HG02884 (cell line): ENCODE measurements around the gene RAB3IP.
"Not testable (repeated sequence)": the region's sequence is repeated elsewhere in the genome, so short reads cannot be mapped to it uniquely, and the experiment has no call there.

Source experiments
- ATAC-seq: cut with Tn5 transposase; IDR thresholded peaks from one replicate; pipeline ENCODE4 v1.9.1; 2021; ENCODE audit warnings: mild to moderate bottlenecking, moderate library complexity; ENCODE audit not compliant: unreplicated experiment

The RAB3IP gene

DNA sequence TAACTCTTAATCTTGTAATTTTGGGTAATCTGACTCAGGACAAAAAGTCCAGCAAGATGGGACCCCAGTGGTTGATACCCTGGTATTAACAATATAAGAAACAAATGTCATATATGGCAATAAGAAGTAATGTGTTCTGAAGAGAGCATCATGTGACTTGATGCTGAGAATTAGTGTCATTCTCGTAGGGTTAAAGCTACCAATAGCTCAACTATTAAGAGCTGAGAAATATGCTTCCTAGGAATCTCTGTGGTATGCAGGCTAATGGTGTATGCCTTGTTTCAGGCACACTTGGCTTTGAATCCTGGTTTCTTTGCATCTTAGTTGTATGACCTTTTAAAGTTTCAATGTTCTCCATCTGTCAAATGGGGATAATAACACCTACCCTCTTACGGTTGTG lies 95.5 kb downstream of the RAB3IP start:
- no peak for ATAC-seq

DNA sequence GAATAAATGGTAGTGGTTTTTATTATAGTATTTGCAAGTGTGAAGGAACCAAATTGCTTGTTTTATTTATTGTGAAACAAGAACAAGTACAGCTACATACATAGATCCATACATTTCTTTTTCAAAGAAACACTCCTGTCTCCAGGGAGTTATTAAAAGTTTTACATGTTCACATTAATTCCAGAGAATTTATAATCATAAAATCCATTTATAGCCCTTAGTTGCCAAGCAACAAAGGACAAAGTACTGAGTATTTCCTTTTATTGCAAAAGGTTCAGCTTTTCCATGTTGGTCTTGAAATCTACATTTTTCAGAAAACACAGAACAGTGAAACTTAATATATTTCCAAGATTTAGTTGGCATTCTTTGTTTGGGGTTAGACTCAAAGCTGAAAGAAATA lies 95.9 kb downstream of the RAB3IP start:
- no peak for ATAC-seq

DNA sequence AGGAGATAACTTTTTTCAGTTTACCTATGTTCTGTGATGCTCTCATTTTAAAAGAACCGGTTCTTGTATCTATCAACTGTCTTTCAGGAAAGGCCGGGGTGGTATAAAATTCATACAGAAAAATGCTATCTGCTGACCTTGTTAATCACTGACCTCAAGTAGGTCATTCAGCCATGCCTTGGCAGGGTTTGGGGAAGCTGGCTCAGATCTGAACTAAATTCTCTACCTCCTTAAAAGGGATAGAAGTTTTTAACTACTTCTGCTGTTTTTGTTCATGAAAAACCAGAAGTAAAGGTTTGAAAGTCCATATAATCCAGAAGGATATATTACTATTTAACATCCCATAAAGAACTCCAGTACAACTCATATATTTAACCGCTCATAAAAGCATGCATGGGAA lies 96.4 kb downstream of the RAB3IP start:
- no peak for ATAC-seq

DNA sequence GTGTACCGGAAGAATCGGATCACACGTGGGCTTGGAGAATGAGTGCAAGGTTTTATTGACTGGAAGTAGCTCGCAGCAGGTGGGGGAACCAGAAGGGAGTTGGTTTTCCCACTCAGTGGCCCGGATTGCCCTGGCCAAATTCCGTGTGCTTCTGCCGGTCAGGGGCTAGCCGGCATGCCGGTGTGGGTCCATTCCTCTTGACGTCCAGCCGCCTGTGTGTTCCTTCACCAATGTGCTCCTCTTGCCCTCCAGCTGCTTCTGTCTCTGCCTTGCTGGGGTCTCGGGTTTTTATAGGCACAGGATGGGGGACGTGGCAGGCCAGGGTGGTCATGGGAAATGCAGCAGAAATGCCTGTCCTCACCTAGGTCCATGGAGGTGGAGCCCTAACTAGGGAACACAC lies 97.4 kb downstream of the RAB3IP start:
- no peak for ATAC-seq

DNA sequence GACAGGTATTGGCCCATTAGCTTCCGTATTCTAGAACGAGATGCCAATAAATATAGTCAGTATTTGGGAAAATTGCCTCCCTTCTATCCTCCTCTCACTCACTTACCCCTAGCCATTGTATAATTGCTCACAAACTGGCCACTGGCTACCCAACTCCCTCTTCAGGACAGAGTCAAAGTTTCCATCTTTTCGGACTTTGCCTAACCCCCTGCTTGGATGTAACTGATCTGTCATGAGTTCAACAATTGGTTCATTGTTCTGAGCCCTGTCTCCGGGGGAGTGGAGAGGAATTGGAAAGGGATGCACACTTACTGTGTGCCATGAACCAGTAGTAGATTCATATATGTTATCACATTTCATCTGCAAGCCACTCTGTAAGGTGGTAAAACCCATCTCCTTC lies 98.5 kb downstream of the RAB3IP start:
- ATAC-seq = no peak

DNA sequence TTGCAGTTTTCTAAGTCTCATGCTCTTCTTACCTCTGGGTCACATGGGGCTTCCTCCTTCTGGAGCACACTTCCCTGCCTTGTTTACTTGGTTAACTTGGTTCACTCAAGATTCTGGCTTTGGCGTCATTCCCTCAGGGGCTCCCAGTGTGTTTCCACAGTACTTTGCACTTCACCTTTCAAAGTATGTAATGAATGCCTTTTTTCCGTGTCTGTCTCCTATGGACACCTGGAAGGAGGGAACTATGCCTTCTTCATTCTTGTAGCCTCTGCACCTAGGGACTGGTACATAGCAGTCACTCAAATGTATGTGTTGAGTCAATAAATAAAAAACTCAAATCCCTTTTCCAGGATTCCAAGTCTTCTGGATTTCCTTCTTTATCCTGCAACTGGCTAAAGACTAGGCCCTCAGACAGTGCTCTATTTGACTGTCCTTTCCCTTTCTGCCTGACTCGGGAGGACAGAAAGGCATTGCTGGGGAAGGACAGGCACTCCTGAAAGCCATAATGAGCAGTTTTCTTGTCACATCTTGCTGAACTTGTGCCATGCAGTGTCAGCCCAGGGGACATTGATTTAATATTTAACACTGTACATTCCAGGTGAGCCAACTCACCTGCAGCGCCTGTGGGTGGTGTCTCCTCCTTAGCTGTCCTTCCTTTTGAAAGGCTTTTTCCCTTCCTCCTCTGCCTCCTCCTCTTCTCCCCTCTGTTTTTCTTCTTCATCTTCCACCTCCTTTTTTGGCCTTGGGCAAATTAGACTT lies 99.2 kb downstream of the RAB3IP start:
- ATAC-seq = no peak

DNA sequence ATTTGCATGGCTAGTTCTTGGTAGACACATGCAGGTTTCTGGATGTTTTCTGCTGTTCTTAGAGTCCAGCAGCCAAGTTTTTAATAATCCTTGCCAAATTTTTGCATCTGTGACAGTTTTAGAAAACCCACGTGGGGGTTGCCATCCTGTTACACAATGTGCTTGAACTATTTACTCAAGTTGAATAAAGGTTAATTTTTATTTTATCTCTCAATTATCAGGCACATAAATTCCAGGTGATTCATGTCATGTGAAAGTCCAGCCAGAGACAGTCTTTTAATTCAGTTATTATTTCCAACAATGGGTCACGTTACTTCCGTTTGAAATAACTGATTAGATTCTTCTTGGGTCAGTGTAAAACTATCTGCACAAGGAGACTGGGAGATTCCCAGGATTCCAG lies 102.1 kb downstream of the RAB3IP start:
- no peak for ATAC-seq

DNA sequence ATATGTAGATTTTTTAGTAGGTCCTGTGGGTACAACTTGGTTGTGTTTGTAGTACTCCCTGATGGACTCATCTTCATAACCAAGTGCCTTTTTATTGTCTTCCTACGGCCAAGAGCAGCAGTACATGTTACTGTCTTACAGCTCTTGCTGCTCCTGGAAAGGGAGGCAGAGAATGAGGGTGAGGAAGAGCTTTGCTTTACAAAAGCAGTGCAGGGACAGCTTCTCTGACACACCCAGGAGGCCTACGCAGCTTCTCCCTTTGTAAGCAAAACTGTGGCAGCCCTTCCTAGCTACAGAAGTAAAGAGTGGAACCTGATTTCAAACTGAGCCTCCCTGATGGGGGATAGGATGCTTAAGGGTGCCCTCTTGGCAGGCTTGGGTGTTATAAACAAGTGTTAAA lies 104.9 kb downstream of the RAB3IP start:
- no peak for ATAC-seq

DNA sequence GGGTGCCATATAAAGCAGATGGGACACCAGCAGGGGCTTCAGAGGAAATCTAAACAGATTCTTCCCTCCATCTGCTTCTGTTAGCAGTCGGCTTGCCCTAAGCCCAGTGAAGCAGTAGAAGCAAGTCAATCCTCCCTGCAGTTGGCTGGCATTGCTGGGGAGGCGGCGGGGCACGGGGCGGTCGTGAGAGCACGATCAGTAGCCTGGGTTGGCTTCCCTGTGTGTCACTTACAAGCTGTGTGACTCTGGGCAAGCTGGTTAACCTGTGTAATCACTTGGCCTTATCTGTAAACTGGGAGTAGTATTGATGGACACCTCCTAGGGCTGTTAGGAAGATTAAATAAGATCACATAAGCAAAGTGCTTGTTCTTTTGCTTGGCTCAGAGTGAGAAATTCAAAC lies 105.8 kb downstream of the RAB3IP start:
- no peak for ATAC-seq

DNA sequence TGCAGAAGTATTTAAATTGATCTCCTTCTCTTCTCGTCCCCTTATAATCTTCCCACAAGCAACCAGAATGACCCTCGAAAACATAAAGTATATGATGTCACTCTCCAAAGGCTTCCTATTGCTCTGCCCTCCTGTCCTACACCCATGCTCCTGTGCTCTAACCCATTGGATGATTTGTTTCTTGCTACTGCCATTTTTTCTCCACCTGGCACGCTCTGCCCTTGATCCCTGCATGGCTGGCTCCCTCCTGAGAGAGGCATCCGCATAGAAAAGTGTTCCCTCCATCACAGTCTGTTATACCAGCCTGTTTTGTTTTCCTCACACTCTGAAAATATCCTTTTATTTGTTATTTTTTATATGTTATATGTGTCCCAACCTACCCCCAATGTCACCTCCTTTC lies 106.2 kb downstream of the RAB3IP start:
- ATAC-seq = no peak

DNA sequence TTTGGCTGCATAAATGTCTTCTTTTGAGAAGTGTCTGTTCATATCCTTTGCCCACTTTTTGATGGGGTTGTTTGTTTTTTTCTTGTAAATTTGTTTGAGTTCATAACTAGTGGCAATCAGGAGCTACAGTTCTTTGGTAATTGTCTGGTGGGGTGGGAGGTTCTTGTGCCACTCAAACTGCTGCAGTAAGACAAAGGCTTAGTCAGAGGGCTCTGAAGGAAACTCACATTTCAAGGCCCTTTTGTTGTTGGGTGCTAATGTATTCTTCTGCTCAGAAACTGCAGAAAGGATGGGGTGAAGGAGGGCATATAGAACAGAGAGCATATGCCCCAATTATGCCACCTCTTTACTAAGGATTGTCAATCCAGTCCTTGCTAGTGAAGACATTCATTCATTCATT lies 108.3 kb downstream of the RAB3IP start:
- no peak for ATAC-seq

DNA sequence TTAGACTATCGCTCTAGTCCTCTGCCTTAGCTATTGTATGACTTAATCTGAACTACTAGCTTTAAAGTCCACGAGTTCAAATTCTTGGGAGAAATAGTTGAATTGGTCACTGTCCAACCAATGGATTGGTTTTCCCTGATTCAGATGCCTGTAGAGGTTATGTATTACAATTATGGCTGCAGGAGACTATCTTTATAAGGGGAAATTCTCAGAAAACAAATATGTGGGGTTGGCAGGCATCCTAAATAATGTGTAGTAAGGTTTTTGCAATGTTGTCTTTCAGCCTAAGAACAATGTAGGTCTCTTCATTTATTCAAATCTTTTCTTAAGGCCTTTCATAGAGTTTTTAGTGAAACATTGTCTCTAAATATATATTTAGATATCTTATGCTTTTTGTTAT lies 113.3 kb downstream of the RAB3IP start:
- ATAC-seq = no peak

DNA sequence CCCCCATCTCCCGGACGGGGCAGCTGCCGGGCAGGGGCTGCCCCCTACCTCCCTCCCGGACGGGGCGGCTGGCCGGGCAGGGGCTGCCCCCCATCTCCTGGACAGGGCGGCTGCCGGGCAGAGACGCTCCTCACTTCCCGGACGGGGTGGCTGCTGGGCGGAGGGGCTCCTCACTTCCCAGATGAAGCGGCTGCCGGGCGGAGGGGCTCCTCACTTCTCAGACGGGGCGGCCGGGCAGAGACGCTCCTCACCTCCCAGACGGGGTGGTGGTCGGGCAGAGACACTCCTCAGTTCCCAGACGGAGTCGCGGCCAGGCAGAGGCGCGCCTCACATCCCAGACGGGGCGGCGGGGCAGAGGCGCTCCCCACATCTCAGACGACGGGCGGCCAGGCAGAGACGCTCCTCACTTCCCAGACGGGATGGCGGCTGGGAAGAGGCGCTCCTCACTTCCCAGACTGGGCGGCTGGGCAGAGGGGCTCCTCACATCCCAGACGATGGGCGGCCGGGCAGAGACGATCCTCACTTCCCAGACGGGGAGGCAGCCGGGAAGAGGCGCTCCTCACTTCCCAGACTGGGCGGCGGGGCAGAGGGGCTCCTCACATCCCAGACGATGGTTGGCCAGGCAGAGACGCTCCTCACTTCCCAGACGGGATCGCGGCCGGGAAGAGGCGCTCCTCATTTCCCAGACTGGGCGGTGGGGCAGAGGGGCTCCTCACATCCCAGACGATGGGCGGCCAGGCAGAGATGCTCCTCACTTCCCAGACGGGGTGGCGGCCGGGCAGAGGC lies 114.7 kb downstream of the RAB3IP start:
- ATAC-seq = not testable (repeated sequence)

DNA sequence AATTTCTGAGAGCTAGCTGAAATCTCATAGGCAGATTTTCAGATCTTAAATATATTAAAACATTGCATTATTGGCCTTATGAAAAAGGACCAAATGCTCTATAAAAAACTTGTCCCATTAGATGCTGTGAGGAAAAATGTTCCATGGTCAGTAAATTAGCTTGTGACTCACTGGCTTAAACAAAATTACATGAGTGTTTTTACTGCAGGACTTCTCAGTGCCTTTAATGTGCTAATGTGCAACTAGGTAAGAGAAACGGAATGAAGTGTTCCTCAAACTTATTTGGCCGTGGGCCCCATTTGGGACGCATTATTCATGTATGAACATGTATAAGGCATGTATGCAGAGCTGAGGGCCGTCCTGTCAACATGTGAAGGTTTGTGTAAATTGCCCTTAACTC lies 128.0 kb downstream of the RAB3IP start:
- ATAC-seq = no peak

DNA sequence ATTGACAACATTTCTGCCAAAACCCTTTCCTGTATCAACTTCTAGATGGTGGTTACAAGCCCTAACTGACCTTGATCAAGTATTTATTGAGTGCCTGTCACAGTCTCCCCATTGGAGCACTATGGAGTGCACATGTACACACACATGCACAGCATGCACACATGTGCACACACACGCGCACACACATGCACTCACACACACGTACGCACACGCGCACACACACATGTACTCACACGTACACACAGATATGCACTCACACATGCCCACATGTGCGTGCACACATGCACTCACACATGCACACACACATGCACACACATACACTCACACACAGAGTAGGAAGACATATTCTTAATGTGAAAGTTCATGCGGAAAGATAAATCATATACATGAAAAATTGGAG lies 130.0 kb downstream of the RAB3IP start:
- no peak for ATAC-seq

DNA sequence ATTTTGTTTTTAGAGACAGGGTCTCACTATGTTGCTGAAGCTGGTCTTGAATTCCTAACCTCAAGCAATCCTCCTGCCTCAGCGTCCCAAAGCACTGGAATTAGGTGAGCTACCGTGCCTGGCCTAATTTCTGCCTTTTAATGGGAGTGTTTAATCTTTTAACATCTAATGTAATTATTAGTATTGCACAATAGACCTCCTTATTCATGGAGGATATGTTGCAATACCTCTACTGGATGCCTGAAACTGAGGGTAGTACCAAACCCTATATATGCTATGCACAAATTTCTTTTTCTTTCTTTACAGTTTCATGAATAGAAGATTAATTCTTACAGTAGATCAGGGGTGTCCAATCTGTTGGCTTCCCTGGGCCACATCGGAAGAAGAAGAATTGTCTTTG lies 134.1 kb downstream of the RAB3IP start:
- no peak for ATAC-seq
